Inflammatory macrophage treated with lipopolysaccharide for 1 hour (primary cell): ENCODE measurements around the gene NUP205.

Source experiments
- DNase-seq, 2 donors: peaks; one replicate each; pipeline ENCODE4 v3.0.0-alpha.2; 2020 to 2022

Gene NUP205

DNA sequence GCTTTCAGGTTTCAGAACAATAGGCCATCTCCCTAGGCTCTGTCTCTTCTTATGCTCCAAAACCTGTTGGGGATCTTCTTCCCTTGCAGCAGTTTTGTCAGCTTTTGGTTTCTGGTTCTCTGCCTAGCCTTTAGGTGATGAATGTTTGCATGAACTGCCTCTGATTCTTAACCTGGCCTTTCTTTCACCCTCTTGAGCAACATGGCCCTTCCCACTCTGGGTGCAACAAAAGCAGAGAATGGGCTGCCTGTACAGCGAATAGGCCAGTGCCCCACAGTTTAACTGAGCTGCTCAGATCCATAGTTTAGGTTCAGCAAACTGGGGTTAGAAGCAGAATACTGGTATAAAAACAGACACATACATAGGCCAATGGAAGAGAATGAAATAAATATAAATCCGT, 18.1 kb upstream of the NUP205 start:
- no peak for DNase-seq

DNA sequence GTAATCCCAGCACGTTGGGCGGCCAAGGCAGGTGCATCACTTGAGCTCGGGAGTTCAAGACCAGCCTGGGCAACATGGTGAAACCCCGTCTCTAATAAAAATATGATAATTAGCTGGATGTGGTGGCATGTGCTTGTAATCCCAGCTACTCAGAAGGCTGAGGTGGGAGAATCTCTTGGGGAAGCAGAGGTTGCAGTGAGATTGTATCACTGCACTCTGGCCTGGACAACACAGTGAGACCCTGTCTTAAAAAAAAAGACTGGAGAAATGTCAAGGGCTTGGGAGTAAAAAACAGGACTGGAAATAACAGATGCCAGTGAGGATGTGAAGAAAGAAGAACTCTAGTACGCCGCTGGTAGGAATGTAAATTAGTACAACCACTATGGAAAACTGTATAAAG, 16.7 kb upstream of the NUP205 start:
- DNase-seq = no peak

DNA sequence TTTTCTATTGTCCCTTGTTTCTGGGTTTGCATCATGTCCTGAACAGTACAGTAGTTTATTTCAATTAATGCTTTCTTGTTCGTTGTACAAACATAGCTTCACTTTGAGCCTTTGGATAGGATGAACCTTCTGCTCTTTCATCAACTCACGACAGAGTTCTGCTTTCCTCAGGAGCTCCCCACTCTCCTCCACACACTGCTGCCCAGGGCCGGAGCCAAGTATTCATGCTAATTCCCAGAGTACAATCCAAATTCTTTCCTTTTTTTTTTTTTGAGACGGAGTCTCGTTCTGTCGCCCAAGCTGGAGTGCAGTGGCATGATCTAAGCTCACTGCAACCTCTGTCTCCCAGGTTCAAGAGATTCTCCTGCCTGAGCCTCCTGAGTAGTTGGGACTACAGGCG, 7.5 kb upstream of the NUP205 start:
- no peak for DNase-seq

DNA sequence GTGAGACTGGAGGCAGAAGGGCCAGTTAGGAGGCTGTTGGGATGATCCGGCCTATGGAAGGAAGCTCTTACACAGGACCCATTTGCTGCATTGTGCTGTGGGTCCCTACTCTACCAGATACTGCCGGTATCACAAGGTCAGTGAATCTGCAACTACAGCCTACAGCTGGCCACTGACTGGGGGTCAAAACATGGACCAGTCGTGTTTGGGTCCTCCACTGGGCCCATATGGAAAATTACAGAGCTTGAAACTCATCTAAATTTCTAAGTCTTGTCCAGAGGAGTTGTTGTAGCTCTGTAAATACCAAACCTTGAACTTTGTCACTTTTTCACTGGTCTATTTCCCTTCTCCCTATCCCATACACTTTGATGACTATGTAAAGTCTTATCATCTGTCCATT, 5.6 kb upstream of the NUP205 start:
- no peak for DNase-seq

DNA sequence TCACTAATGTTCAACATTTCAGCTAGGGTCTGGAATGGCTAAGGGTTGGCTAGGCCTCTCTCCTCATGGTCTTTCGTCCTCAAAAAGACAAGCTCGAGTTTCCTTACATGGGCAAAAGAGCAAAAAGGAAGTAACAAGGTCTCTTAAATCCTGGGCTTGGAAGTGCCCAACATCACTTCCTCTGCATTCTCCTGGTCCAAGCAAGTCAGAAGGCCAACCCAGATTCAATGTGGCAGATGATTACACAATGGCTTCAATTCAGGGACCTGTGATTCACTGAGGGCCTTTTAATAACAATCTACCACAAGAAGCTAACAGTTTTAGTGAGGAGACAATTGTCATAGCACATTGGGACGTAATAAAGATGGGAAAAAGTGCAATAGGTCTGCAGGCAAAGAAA, 4.4 kb upstream of the NUP205 start:
- DNase-seq = no peak

DNA sequence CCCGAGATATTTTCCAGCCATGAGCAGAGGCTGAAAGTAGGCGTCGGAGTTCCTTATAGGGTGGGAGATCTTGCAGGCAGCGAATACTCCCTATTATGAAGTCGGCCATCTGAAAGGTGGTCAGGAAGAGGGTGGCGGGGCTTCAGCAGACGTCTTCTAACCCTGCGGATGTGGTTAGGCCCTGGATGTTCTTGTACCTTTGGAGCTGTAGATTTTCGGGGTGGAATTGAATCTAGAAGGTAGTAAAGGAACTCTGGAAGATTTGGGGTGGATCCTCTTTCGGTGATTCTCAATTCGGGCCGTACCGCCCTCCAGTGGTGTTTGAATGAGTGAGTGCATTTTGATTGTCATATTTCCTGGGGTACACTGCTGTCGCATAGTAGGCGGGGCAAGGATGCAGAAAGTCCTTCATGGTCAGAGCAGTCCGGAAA, 635 bp downstream of the NUP205 start:
- DNase-seq = peak; percentile 72 to 83

DNA sequence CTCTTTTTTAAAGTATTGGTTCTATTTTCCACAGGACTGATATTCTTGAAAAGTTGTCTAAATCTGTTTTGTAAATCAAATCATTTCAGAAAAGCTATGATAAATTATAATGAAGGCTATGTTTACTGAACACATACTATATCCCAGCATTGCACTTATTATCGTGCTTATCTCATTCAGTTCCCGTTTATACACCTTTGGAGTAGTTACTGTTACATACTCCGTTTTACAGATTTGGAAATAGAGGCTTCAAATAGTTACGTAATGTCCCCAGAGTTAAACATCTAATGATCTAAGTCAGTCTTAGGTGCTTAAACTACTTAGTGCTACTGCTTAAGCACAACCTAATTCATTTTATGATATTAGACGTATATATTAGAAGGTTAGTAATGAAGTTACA, 1.2 kb downstream of the NUP205 start:
- no peak for DNase-seq

DNA sequence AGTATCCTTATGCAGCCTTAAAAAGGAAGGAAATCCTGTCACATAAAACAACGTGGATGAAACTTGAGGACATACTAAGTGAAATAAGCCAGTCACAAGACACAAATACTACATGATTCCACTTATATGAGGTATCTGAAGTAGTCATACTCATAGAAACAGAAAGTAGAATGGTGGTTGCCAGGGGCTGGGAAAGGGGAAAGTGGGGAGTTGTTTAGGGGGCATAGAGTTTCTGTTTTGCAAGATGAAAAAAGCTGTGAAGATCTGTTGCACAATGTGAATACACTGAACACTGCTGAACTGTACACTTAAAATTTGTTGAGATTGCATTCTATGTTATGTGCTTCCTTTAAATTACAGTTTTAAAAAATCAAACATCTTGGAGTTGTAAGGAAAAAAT, 2.9 kb downstream of the NUP205 start:
- DNase-seq = peak in 1 of 2 donors; percentile 16

DNA sequence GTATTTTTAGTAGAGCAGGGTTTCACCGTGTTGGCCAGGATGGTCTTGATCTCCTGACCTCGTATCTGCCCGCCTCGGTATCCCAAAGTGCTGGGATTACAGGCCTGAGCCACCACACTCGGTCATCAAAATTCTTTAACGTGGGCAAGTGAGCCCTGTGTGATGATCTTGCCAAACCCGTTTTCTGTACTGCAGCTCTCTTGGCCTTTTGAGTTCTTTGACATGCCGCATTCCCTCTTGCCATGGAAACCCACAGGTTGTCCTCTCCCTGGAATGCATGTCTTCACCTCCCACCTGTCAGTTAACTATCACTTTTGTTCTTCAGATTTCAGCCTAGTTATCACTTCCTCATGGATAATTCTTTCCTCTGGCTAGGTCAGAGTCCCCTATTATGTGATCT, 5.0 kb downstream of the NUP205 start:
- DNase-seq = no peak

DNA sequence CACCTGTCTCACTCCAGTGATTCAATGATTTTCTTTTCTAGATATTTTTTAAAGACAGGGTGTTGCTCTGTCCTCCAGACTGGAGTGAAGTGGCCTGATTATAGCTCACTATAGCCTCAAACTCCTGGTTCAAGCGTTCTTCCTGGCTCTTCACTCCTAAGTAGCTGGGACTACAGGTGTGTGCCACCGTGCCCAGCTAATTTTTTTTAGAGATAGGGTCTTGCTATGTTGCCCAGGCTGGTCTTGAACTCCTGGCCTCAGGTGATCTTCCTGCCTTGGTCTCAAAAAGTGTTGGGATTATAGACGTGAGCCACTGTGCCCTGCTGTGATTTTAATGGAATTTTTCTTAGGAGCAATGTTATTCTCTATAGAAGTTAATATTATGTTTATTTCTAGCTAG, 14.1 kb downstream of the NUP205 start:
- no peak for DNase-seq

DNA sequence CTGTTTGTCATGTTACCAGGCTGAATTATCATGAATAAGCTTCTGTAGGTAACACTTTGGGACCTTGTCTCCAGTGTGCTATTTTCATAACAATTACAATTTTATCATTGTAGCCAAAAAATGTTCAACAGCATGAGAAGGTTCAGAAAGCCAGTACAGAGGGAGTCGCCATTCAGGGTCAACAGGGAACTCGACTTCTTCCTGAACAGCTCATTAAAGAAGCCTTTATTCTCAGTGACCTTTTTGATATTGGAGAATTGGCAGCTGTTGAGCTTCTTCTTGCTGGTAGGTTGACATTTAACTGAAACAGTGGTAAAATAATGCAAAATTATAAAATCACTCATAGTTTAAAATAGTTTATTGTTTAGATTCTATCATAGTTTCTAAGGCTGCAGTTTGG, 15.8 kb downstream of the NUP205 start:
- DNase-seq = no peak

DNA sequence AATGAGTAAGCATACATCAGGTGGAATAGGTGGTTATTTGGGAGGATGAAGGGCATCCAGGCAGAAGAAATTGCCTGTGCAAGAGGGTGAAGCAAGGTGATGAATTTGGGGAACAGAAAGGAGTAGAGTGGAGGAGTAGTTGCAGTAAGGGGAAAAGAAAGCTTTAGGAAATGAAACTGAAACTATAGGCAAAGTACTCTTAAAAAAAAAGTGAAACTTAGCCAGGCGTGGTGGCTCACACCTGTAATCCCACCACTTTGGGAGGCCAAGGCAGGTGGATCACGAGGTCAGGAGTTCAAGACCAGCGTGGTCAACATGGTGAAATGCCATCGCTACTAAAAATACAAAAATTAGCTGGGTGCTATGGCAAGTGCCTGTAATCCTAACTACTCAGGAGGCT, 17.6 kb downstream of the NUP205 start:
- DNase-seq = no peak

DNA sequence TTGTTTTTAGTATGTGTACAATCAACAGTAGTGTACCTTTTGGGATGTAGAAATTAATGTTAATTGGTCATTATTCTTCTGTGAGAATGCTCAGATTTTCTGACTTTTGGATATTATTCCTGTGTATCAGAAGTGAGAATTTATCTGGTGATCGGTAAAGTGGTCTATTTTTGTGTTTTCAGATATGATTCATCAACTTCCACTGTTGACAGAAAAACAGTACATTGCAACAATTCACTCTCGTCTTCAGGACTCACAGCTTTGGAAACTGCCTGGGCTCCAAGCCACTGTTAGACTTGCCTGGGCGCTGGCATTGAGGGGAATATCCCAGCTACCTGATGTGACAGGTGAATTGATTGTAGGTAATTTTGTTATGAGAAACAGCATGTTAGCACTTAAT, 20.9 kb downstream of the NUP205 start:
- DNase-seq = no peak

DNA sequence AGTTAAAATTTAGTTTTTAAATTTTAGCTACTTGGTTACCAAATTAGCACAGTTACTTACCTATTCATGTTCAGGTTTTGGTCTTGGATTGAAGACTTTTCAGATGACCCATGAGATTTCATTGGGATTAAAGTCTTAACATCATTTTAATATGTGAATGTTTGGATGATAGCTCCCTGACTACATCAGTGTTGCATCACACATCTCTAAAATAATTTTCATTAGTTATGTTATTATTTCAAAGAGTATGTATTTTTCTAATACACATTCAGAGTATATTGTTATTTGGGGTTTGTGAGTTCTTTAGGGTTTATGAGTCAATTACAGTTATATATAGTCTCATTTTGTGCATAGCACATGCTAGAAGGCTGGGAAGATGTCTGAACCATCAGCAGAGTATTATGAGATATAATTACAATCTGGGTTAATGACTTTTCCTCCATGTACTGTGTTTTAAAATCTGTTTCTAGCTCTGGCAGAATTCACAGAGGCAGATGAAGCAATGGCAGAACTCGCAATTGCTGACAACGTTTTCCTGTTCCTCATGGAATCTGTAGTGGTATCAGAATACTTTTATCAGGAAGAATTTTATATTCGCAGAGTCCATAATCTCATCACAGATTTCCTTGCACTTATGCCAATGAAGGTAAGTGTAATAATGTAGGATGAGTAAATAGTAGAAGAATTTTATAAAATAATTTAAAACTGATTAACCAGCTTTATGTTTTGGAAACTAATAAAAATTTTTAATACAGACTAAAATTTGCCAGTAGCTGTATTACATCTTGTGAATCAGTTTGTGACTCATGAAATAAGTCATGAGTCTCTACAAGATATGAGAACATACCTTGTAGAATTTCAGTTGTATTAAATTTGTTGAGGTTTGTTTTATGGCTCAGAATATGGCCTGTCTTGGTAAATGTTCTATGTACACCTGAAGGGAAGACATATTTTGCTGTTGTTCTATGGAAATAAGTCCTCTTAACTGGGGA, 26.9 kb downstream of the NUP205 start:
- no peak for DNase-seq

DNA sequence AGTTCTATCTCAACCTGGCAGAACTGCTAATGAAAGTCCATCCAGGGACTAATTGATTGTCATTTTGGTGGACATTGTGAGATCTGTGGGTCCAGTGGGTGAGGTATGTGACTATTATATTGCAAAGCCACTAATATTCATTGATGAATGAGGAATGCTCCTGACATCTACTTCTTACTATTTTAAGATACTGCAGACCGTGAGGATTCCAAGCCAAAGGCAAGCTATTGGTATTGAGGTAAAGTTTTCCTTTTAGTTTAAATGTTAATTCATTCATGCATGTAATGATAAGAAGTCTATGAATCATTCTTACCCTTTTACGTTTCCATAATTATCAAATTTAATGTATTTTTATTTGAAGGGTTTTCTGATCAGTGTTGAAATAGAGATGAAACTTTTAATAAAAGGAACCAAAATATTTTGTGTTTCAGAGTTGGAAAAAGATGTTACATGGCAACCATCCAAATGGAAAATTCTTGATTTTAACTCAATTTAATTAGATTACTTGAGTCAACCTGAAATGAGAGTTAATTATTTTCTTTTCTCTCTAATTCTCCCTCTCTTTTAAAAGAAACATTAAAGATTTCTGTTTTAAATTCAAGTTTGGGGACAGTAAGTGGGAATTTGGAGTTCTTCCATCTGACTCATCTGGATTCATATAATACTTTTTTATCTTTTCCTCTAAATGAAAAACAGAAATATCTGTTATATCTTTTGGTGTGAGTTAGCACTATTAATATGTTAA, 39.6 kb downstream of the NUP205 start:
- no peak for DNase-seq

DNA sequence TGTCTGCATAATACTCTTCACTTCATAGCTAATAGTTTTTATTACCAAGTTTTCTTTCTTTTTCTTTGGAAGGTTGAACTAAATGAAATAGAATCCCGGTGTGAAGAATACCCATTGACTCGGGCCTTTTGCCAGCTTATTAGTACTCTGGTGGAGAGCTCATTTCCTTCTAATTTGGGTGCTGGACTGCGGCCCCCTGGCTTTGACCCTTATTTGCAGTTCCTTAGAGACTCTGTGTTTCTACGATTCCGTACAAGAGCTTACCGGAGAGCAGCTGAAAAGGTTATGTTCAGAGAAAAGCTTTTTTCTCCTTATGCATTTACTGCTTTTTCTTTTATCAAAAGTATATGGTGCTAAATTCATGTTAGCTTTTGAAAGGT, 40.2 kb downstream of the NUP205 start:
- DNase-seq = no peak

DNA sequence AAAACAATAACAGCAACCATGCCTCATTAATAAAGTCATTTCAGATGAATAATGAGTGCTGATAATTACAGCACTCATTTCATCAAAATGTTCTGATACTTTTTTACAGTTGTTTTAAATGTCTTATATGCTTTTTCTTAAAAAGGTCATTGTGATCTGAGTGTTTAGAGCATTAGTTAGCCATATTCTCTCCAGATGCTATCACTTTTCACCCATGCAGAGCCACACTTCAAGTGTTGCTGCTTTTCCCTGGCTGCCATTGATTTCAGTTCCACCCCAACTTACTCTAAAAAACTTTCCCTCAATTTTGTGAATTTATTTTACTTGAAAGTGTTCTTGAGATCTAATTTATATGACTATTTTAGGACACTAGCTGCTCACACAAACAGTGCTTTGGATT, 41.8 kb downstream of the NUP205 start:
- DNase-seq = no peak

DNA sequence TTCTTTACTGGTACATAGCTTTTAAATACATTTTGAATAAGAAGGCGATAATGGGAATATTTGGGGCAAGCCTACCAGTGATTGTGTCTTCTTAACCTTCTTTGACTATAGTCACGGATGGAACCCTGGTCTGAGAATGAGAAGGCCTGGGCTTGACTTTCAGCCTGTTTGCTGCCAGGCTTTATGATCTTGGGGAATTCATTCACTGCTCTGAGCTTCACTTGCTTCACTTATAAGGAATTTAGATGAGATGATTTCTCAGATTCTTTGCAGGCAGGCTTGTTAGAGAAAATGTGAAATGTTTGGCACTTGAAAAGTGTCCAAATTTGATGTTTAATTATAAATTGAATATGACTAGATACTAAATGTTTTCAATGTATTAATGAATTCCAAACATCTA, 42.5 kb downstream of the NUP205 start:
- DNase-seq = no peak

DNA sequence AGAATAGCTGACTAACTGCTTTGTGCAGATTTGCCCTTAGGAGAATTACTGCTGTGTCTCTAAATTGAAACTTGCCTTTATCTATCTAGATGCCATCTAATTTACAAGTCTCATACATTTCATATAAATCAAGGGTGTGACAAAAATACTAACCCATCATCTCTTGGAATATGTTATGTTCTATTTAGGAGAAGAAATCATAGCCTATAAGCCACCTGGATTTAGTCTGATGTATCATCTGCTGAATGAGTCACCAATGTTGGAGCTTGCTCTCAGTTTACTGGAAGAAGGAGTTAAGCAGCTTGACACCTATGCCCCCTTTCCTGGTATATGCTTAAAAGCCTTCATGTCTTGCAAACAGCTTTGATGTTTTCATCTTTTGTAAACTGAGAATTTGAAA, 43.5 kb downstream of the NUP205 start:
- no peak for DNase-seq

DNA sequence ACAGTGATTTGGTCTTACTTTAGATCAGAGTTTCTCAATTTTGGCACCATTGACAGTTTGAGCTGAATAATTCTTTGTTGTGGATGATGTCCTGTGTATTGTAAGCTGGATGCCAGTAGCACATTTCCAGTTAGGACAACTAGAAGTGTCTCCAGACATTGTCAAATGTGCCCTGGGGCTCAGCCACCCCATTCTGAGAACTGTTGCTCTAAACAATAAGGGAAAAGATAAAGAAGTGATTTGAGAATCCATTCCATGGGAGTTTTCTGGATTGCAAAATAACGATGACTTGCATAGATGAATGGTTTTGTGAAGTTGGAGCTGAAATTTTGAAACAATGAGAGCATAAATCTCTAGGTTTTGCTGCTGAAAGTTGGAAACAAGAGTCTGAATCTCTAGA, 44.6 kb downstream of the NUP205 start:
- peak; percentile 31 to 48 for DNase-seq

DNA sequence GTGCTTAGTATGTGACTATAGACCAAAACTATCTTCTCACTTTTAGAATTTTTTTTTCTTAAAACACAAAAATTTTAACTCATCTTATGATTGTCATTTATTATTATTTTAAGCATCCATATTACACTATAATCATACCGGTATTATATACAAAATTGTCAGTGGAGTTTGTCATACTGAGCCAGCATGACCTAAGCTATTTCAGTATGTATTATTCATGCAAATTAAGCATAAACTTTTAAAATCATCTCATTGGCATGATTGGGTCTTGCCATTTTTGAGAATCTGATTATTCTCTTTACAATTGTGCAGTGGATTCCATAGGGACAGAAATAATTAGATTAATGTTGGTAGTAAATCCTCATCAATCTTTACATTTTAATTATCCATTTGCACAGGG, 58.4 kb downstream of the NUP205 start:
- DNase-seq = no peak

DNA sequence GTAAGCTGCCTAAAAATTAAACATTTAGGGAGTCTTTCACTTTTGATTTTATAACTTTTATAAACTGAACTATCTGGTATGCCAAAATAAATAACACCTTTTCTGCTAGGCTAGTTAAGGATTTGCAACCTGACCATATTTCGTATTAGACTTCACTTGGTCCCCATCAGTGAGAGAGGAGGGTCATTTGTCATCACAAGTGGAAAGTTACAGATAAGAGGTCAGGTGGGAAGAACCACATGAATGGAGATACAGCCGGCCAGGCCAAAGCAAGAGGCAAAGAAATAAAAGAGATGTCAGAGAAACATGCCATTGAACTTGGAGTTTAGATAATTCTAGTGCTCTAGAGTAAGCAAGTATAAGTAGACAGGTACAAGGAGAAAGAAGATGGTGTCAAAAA, 60.1 kb downstream of the NUP205 start:
- no peak for DNase-seq

DNA sequence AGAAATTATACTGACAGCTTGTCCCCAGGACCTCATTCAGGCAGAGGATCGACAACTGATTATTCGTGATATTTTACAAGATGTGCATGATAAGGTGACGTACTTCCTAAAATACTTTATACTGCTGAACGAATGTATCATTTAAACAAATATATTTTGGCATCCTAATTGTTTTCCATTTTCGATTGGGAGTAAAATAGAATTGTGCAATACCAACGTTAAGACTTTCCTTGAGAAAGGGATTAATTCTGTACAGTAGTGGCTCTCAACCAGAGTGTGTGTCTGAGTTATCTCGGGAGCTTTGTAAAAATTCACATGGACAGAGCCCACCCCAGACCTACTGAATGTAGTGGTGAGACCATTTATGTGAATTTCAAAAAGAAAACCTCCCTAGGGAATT, 60.8 kb downstream of the NUP205 start:
- no peak for DNase-seq

DNA sequence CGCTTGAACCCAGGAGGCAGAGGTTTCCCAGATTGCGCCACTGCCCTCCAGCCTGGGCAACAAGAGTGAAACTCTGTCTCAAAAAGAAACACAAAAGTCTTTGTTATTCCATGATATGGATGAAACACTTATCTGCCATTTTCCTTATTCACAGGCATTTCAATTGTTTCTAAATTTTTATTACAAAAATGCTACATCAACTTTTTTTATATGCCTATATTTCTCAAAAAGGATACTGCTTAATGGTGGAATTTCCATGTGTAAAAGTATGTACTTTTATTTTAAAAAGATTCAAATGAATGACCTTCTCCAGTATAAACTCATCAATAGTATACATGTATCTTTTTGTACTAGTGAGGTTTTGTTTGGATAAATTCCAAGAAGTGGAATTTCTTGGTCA, 62.7 kb downstream of the NUP205 start:
- no peak for DNase-seq
